HG02885 (cell line): Measurements from ENCODE around the gene P4HB.
"Not testable (repeated sequence)": the region's sequence is repeated elsewhere in the genome, so short reads cannot be mapped to it uniquely, and the experiment has no call there.

Experiments
- ATAC-seq: cut with Tn5 transposase; IDR thresholded peaks from one replicate; pipeline ENCODE4 v1.9.1; 2021; ENCODE audit warnings: mild to moderate bottlenecking; ENCODE audit not compliant: unreplicated experiment, poor library complexity

Gene P4HB

DNA sequence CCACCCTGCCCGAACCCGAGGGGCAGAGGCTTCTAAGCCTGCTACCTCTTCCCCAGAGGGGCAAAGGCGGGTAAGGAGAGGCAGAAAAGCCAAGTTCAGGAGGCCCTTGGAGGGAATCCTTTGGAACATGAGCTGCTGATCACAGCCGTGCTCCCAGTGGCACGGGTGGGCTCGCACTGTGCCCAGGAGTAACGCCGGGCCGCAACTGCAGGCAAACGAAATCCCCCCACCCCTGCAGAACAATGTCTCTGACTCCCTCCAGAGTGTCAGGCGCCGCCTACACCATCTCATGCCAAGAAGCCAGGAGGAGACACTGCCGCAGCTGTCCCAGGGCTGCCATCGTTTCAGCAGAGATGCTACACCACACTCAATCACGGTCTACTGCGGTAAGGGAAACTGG is 8.9 kb downstream of the P4HB start:
- no peak for ATAC-seq

GRCh38 chr17:81849457-81849856 is 10.9 kb downstream of the P4HB start:
- ATAC-seq, result no peak

- no peak for ATAC-seq
Measured at GRCh38 chr17:81846743-81847689, 13.3 kb downstream of the P4HB start.

DNA sequence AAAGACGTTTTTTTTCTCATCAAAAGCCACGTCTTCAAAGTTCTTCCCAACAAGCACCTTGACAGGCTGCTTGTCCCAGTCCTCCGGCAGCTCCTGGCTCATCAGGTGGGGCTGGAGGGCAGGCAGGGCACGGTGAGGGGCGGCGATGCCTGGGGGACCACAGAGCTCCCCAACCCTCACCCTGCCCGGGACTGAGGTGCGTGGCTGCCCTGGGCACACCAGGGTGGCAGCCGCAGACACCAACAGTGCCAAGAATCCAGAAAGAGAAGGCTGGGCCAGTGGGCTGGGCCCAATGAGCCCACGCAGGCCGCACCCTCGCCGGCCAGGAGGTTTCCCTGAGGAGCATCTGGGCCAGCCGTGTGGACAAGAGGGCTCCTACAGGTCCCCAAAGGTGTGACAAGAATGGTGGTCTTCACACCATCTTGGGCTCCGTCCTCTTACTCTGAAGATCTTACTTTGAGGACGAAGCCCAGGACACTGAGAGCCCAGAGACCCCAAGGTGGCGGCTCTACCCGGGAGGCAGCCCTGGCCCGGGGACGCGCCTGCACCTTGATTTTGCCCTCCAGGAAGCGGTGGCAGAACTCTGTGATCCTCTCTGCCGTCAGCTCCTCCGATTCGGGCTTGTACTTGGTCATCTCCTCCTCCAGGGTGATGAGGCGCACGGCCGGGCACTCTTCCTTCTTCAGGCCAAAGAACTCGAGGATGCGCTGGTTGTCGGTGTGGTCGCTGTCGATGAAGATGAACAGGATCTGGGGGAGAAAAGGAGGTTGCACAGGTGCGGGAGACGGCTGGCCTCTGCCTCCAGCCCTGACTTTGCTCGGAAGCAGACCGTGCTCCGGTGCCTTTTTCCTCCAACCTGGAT is 14.2 kb downstream of the P4HB start:
- ATAC-seq, result no peak

DNA sequence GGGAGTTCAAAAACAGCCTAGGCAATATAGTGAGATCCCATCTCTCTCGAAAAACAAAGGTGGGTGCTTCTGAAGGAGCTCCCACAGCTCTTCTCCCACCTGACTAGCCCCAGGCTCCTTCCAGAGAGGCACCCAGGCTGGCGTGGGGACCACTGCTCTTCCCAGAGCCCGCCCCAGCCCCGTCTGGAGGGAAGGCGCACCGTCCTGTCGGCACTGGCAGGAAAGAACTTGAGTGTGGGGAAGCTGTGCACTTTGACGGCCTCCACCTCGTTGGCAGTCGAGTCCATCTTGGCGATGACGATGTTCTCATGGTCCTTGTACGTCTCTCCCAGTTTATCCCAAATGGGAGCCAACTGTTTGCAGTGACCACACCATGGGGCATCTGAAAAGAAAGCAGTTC is 15.0 kb downstream of the P4HB start:
- ATAC-seq, result no peak

DNA sequence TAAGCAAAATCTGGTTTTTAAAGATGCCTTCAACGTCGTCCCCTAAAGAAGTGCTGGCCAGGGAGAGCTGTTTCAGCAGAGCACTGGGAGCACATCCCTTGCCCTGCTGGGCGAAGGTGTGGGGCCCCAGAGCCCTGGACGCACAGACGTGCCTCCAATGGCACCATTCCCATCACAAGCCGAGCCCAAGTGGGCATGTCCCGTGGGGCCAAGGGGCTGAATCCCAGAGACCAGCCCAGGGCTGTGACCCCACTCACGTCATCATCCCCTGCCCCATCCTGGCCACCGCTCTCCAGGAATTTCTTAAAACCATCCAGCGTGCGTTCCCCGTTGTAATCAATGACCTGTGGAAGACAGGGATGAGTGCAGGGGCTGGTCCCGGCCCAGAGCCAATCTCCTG is 15.4 kb downstream of the P4HB start:
- no peak for ATAC-seq

DNA sequence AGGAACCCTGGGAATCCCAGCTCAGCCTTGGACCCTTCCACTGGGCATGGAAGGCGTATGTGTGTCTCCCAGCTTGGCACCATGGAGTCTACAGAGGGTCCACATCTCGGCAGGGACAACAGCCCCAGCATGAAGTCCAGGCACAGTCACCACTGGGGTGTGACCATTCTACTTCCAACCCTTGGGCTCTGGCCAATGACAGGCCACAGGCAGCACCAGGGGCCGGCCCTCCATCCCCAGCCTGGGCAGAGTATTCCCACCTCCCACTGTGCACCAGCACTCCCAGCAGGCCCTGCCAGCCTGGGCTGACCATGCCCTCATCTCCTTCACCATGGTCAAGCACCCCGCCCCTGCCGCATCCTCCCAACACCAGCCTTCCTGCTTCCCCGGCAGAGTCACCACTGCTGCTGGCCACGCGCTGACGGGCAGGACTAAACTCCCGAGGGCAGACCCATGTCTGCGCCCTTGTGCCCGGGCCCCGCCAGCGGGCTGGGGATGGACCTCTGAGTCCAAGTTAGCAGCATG is 15.9 kb downstream of the P4HB start:
- ATAC-seq, result no peak

DNA sequence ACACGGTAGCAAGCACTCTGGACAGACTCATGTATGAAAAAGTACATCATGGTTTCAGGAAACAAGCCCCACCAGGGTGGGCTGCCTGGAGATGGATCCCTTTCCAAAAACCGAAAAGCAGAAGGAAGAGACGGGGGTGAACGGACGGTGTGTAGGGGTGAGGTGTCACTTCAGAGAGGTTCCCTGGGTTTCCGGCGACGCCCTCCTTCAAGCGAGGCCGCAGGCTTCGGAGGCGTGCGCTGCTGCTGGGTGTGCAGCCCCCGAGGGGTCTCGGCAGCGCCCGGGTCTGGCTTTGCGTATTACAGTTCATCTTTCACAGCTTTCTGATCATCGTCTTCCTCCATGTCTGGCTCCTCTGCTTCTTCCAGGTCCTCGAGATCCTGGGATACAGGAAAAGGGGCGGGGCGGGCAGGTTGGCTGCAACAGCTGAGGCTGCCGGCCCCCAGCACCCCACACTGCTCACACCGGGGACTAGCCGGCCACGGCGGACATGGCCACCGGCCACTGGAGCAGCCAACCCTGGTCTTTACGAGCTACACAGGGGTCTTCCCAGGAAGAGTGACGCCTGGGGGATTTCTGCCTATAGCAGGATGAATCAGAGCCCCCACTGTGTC is 16.5 kb downstream of the P4HB start:
- no peak for ATAC-seq

DNA sequence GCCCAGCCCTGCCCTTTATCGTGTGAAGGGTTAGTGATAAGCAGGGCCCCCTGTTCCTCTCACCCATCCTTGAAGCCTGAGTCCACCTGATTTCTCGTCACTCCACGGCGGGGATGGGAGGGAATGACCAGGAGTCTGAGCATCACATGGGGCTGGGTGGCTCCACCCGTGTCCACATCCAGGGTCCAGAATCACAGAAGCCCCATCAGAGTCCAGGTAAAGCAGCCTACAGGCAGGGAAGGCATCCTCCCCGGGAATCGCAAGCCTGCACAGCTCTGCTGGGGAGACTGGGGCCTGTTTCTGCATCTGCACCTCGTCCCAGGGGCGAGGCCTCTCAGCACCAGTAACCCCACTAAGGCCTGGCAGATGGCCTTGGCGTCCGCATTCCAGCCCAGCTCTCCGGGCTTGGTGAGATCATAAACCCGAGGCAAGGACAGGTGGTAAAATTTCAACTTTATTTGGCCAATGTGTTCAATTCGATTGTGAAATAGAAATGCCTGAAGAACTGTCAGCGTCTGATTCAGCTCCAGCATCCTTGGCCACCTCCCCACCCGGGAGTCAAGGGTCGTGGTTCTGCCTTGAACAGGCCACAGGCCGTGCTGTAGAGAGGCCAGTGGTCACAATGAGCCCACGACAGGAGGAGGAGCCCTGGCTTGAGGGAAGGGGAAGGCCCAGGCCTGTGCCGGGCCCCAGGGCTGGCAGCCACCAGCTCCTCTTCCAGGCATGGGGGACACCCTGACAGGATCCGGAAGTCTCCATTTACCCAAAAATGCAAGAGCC is 17.4 kb downstream of the P4HB start:
- no peak for ATAC-seq

DNA sequence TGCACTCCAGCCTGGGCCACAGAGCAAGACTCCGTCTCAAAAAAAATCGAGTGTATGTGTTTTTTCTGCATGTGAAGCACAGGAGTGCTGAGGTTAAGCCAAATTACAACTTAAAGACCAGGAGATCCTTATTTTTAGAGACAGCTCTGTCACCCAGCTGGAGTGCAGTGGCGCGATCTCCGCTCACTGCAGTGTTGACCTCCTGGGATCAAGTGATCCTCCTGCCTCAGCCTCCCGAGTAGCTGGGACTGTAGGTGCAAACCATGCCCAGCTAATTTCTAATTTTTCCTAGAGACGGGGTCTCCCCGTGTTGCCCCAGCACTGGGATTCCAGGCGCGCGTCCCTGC is 18.0 kb downstream of the P4HB start:
- ATAC-seq, result no peak

- no peak for ATAC-seq
Measured at GRCh38 chr17:81841866-81842265, 18.5 kb downstream of the P4HB start.

GRCh38 chr17:81840826-81841778 is 19.2 kb downstream of the P4HB start:
- ATAC-seq, result no peak

DNA sequence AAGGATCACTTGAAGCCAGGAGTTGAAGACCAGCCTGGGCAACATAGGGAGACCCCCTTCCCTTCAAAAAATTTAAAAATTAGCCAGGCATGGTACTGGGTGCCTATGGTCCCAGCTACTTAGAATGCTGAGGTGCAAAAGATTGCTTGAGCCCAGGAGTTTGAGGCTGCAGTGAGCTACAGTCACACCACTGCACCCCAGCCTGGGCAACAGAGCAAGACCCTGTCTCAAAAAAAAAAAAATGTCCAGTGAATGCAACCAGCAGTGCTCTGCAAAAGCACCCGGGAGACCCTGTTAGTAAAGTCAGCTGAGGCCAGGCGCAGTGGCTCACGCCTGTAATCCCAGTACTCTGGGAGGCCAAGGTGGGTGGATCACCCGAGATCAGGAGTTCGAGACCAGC is 20.3 kb downstream of the P4HB start:
- not testable (repeated sequence) for ATAC-seq

DNA sequence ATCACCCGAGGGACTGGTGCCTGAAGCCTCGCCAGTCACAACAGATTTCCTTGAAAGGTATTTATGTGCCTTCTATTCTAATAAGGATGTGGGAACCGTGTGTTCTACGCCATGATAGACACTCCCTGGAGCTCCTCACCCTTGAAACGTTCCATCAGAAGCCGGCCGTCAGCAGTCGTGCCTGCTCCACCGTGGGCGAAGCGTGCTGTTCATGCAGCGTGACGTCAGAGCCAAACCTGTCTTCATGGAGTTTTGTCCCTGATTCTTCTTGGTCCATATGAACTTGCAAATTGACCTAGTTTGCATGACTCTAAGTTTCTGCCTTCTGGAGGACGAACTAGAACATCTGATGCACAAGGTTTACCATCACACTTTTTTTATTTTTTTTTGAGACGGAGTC is 21.0 kb downstream of the P4HB start:
- no peak for ATAC-seq

DNA sequence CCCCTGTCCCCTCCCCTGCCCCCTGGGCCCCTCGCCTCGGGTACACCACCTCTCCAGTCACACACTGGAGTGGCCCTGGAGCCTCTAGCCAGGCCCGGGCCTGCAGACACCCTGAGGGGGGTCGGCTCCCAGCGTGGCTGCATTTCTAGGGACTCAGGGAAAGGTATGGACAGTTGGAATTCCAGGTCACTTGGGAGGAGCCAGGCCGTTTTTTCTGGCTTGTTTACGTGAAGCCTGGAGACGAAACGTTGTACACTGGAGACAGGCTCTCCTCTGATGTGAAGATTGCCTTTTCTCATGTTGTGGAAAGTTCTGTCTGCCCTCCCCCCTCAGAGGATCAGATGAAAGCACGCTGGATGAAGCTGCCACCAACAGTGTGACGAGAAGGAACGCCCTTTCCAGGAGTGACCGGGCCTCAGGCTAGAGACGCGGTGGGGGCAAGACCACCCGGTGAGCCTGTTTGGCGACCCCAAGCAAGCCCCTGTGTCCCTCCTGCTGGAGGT is 21.5 kb downstream of the P4HB start:
- ATAC-seq, result no peak

DNA sequence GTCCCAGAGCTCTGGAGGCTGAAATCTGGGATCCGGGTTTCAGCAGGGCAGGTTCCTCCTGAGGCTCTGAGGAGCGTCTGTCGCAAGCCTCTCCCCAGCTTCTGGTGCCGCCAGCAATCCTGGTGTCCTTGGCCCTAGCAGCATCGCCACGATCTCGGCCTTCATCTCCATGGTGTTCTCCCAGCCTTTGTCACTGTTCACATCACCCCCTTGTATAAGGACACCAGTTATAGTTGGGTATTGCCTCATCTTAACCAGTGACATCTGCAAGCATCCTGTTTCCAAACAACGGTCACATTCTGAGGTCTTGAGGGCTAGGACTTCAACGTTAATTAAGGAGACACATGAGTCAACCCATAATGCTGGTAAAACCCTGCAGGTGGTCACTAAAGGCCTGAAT is 22.7 kb downstream of the P4HB start:
- no peak for ATAC-seq

DNA sequence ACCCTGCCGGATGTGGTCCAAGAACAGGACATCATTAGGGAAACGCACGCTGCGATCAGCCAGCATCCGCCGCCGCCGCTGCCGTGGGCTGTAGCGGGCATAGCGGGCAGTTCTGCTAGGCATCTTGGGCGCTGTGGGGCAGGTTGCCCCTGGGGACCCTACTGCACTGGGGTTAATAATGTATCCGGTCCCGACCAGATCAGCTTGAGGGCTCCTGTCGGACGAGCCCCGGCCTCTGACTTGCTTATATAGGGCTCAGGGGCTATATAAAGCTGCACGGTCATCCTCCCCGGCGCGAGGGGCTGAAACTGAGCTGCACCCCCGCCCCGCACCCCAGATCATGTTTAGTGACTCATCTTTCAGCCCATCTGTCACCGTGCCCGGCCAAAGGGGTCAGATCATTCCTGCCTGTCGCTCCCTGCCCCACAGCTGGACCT is 25.5 kb downstream of the P4HB start, which contains the start of gene PPP1R27:
Gene PPP1R27 (minus strand): TSS at position 220 of the 437 bp plus-strand sequence. CDS start 97 bp downstream, at position 123.
- no peak for ATAC-seq
